Astrocyte (in vitro differentiated cells and primary cell): ENCODE results near the gene ITGA2.

ENCODE experiments used
- CTCF ChIP-seq: IDR thresholded peaks from 2 replicates; pipeline ENCODE4 v1.5.1; 2011; ENCODE audit warnings: low read depth, mild to moderate bottlenecking, inconsistent platforms, low read length, moderate library complexity; ENCODE audit not compliant: insufficient read depth
- EZH2 ChIP-seq: IDR thresholded peaks from 2 replicates; pipeline ENCODE4 v1.6.1; 2012; ENCODE audit warnings: mild to moderate bottlenecking, low read length, inconsistent platforms; ENCODE audit not compliant: insufficient read depth

DNA sequence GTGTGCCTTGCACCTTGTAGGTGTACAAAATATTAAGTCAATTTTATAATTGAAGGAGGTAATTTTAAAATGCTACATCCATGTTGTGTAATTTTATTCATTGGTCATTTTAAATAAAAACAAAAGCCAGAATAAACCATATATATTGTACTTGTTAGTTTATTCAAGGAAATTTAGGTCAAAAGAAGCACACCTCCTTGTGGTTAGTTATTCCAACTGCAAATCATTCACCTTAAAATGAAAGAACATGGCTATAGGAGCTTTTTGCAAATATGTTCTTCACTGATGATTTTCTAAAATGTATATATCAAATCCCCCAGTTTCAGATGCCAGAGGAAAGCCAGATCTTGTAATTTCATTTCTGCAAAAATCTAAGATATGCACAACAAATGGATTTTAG is 125.8 kb downstream of the ITGA2 start:
- TF ChIP-seq EZH2: no peak
- TF ChIP-seq CTCF: peak; percentile 30
